ENCODE results near the gene FAM43A.
A peak's percentile ranks its signal among the peaks of the same experiment; 100 is the strongest.

Gene FAM43A

GRCh38 chr3:194685718-194686413 is at the start of gene FAM43A:
Gene FAM43A, plus strand, starts transcription at chr3:194685883. Its CDS starts 944 bp downstream, at chr3:194686827.
- DNase-seq: peak; percentile 75 to 90

GRCh38 chr3:194637066-194637465 is 48.6 kb upstream of the FAM43A start:
- no peak for DNase-seq

- no peak for DNase-seq
Measured at GRCh38 chr3:194637541-194638400, 47.9 kb upstream of the FAM43A start.

GRCh38 chr3:194638991-194639605 is 46.6 kb upstream of the FAM43A start:
- no peak for DNase-seq

GRCh38 chr3:194640829-194641228 is 44.9 kb upstream of the FAM43A start:
- DNase-seq: no peak

GRCh38 chr3:194642769-194643168 is 42.9 kb upstream of the FAM43A start:
- DNase-seq: no peak

- no peak for DNase-seq
Measured at GRCh38 chr3:194647747-194648146, 37.9 kb upstream of the FAM43A start.

GRCh38 chr3:194654443-194654842 is 31.2 kb upstream of the FAM43A start:
- DNase-seq: no peak

GRCh38 chr3:194657439-194657838 is 28.2 kb upstream of the FAM43A start:
- peak; percentile 74 to 82 for DNase-seq

- DNase-seq: no peak
Measured at GRCh38 chr3:194658477-194659242, 27.0 kb upstream of the FAM43A start.

GRCh38 chr3:194659778-194660177 is 25.9 kb upstream of the FAM43A start:
- DNase-seq: no peak

GRCh38 chr3:194661374-194661773 is 24.3 kb upstream of the FAM43A start:
- DNase-seq: no peak

- no peak for DNase-seq
Measured at GRCh38 chr3:194661946-194662345, 23.7 kb upstream of the FAM43A start.

GRCh38 chr3:194664857-194665256 is 20.8 kb upstream of the FAM43A start:
- no peak for DNase-seq

GRCh38 chr3:194667363-194667762 is 18.3 kb upstream of the FAM43A start:
- no peak for DNase-seq

GRCh38 chr3:194671511-194671899 is 14.2 kb upstream of the FAM43A start:
- DNase-seq: peak; percentile 18 to 62

GRCh38 chr3:194671900-194672808 is 13.5 kb upstream of the FAM43A start, which contains the start of gene LSG1:
Gene LSG1, minus strand, starts transcription at chr3:194672191. Its CDS starts 29 bp downstream, at chr3:194672162.
- peak; percentile 94 to 95 for DNase-seq

GRCh38 chr3:194672876-194673275 is 12.8 kb upstream of the FAM43A start:
- no peak for DNase-seq

GRCh38 chr3:194673761-194674160 is 11.9 kb upstream of the FAM43A start:
- DNase-seq: no peak

- no peak for DNase-seq
Measured at GRCh38 chr3:194675081-194675640, 10.5 kb upstream of the FAM43A start.

GRCh38 chr3:194675680-194676079 is 10.0 kb upstream of the FAM43A start:
- DNase-seq: no peak

All from NCI-H526 (cell line).